ENCODE measurements around the gene CFAP73.

Gene CFAP73

GRCh38 chr12:113162102-113163029, 12.8 kb downstream of the CFAP73 start:
- DNase-seq, result peak in 6 of 58 donors; percentile 11 to 27 (median 14)

GRCh38 chr12:113163030-113163360, 13.5 kb downstream of the CFAP73 start:
- no peak for DNase-seq

GRCh38 chr12:113164014-113164413, 14.5 kb downstream of the CFAP73 start:
- no peak for DNase-seq

GRCh38 chr12:113165521-113166450, 16.3 kb downstream of the CFAP73 start:
- no peak for DNase-seq

- no peak for DNase-seq
Observed at GRCh38 chr12:113167868-113168267, 18.3 kb downstream of the CFAP73 start.

GRCh38 chr12:113169697-113170096, 20.2 kb downstream of the CFAP73 start:
- DNase-seq, result no peak

GRCh38 chr12:113170457-113170856, 20.9 kb downstream of the CFAP73 start:
- DNase-seq, result no peak

- DNase-seq, result no peak
Observed at GRCh38 chr12:113170926-113171325, 21.4 kb downstream of the CFAP73 start.

- DNase-seq, result no peak
Observed at GRCh38 chr12:113171543-113171942, 22.0 kb downstream of the CFAP73 start.

GRCh38 chr12:113172185-113172584, 22.7 kb downstream of the CFAP73 start:
- no peak for DNase-seq

GRCh38 chr12:113173081-113173698, 23.7 kb downstream of the CFAP73 start:
- DNase-seq, result no peak

GRCh38 chr12:113174461-113175384, 25.2 kb downstream of the CFAP73 start:
- peak in 54 of 58 donors; percentile 9 to 89 (median 46) for DNase-seq

- DNase-seq, result no peak
Observed at GRCh38 chr12:113179023-113179422, 29.5 kb downstream of the CFAP73 start.

- DNase-seq, result no peak
Observed at GRCh38 chr12:113180333-113180732, 30.8 kb downstream of the CFAP73 start.

- DNase-seq, result no peak
Observed at GRCh38 chr12:113181975-113182374, 32.5 kb downstream of the CFAP73 start.

- no peak for DNase-seq
Observed at GRCh38 chr12:113183030-113183589, 33.6 kb downstream of the CFAP73 start.

- no peak for DNase-seq
Observed at GRCh38 chr12:113184098-113184899, 34.8 kb downstream of the CFAP73 start.

- peak; percentile 32 to 90 (median 78) for DNase-seq
Observed at GRCh38 chr12:113184900-113185179, 35.3 kb downstream of the CFAP73 start.

All from anterior cingulate cortex (tissue), 58 donors.